Measurements from ENCODE around the gene MYO18A. TPM values are rescaled to one million over a fixed set of nuclear protein-coding genes. Genes with fewer than 3 reads are reported as not detected.

MYO18A gene
- polyA plus RNA-seq, 1 donor (not counting 4 experiments of a cell fraction or from before 2014, with no cell fraction given), result 20.0 TPM

DNA sequence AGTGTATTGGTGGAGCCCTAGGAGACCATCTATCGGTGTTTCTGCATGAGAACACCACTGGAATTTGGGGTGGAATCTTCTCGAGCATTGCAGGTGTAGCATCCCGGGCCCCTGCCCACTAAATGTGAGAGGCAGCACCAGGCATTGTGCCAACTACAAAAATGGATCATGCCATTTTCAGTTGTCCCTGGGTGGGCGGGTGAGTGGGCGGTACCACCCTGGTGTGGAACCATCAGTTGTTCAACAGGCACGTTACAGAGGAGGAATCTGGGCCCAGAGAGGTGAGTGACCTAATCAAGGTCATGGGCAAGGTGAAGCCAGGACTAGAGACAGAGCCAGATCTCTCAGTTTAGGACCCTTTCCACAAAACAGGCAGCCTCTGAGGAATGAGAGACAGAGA lies 128.5 kb downstream of the MYO18A start:
- TF ChIP-seq, protein P1, sequence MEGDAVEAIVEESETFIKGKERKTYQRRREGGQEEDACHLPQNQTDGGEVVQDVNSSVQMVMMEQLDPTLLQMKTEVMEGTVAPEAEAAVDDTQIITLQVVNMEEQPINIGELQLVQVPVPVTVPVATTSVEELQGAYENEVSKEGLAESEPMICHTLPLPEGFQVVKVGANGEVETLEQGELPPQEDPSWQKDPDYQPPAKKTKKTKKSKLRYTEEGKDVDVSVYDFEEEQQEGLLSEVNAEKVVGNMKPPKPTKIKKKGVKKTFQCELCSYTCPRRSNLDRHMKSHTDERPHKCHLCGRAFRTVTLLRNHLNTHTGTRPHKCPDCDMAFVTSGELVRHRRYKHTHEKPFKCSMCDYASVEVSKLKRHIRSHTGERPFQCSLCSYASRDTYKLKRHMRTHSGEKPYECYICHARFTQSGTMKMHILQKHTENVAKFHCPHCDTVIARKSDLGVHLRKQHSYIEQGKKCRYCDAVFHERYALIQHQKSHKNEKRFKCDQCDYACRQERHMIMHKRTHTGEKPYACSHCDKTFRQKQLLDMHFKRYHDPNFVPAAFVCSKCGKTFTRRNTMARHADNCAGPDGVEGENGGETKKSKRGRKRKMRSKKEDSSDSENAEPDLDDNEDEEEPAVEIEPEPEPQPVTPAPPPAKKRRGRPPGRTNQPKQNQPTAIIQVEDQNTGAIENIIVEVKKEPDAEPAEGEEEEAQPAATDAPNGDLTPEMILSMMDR (optimal IDR thresholded peaks at IDR 0.05 in 1 of 3, IDR thresholded peaks at IDR 0.05 in 1 of 3, conservative IDR thresholded peaks at IDR 0.05 in 1 of 3; ENCODE audit: extremely low read depth in 1 of 3, insufficient read depth in 2 of 3, low read length in 3 of 3), result no peak
- TF ChIP-seq EZH2 (IDR thresholded peaks at IDR 0.05; ENCODE audit: low read length), result no peak
- Histone ChIP-seq H2AFZ (ENCODE audit: control insufficient read depth, low read length) (no peak overlapping the region), H3K4me2 (ENCODE audit: control insufficient read depth, extremely low read depth, insufficient read depth, low read depth, low read length) (no peak overlapping the region), H3K79me2 (ENCODE audit: control insufficient read depth, insufficient read depth, low read length) (no peaks in the 10 kb centered on the region), H3K9me1 (ENCODE audit: control insufficient read depth, extremely low read depth, insufficient read depth, low read length) (no peaks in the 10 kb centered on the region), H4K20me1 (ENCODE audit: control insufficient read depth, extremely low read depth, insufficient read depth, low read length) (no peaks in the 10 kb centered on the region), H3K4me3 (ENCODE audit: control insufficient read depth in 2 of 3, extremely low read depth in 1 of 3, insufficient read depth in 2 of 3, low read depth in 1 of 3, low read length in 3 of 3) (no peak overlapping the region), H3K27me3 (ENCODE audit: control insufficient read depth, extremely low read depth, insufficient read depth, low read length) (peaks cover 51% of the 10 kb centered on the region), H3K9ac (ENCODE audit: control insufficient read depth, extremely low read depth, insufficient read depth, low read length) (no peak overlapping the region), H3K36me3 (ENCODE audit: control insufficient read depth in 2 of 2, extremely low read depth in 1 of 2, insufficient read depth in 2 of 2, low read length in 2 of 2) (no peaks in the 10 kb centered on the region), H3K9me3 (ENCODE audit: control insufficient read depth, low read depth, low read length) (no peaks in the 10 kb centered on the region), H3K4me1 (ENCODE audit: control insufficient read depth, extremely low read depth, insufficient read depth, low read length) (no peaks in the 10 kb centered on the region), H3K27ac (ENCODE audit: control insufficient read depth, insufficient read depth, low read length) (no peak overlapping the region)
- FAIRE-seq (no peak), DNase-seq (ENCODE audit: low read depth, low spot score) (no peak)
- dilution Hi-C loops (cut with MboI; ENCODE audit: extremely low pct_ligation_motif_present, low sequenced_read_pairs), result no loop called here

- H3K4me2 ChIP-seq (ENCODE audit: control insufficient read depth, extremely low read depth, insufficient read depth, low read depth, low read length), result no peak overlapping the region
- TF ChIP-seq, protein P1 (optimal IDR thresholded peaks at IDR 0.05 in 1 of 3, IDR thresholded peaks at IDR 0.05 in 1 of 3, conservative IDR thresholded peaks at IDR 0.05 in 1 of 3; ENCODE audit: extremely low read depth in 1 of 3, insufficient read depth in 2 of 3, low read length in 3 of 3), result no peak
- no peak for TF ChIP-seq EZH2 (IDR thresholded peaks at IDR 0.05; ENCODE audit: low read length)
- dilution Hi-C loops (cut with MboI; ENCODE audit: extremely low pct_ligation_motif_present, low sequenced_read_pairs), result no loop called here
- H3K27me3 ChIP-seq (ENCODE audit: control insufficient read depth, extremely low read depth, insufficient read depth, low read length), result peaks cover 51% of the 10 kb centered on the region
- H3K79me2 ChIP-seq (ENCODE audit: control insufficient read depth, insufficient read depth, low read length), result no peaks in the 10 kb centered on the region
- no peaks in the 10 kb centered on the region for H4K20me1 ChIP-seq (ENCODE audit: control insufficient read depth, extremely low read depth, insufficient read depth, low read length)
- H3K9me1 ChIP-seq (ENCODE audit: control insufficient read depth, extremely low read depth, insufficient read depth, low read length), result no peaks in the 10 kb centered on the region
- no peak overlapping the region for H2AFZ ChIP-seq (ENCODE audit: control insufficient read depth, low read length)
- H3K9ac ChIP-seq (ENCODE audit: control insufficient read depth, extremely low read depth, insufficient read depth, low read length), result no peak overlapping the region
- FAIRE-seq (no peak), DNase-seq (ENCODE audit: low read depth, low spot score) (no peak)
- no peaks in the 10 kb centered on the region for H3K36me3 ChIP-seq (ENCODE audit: control insufficient read depth in 2 of 2, extremely low read depth in 1 of 2, insufficient read depth in 2 of 2, low read length in 2 of 2)
- no peak overlapping the region for H3K4me3 ChIP-seq (ENCODE audit: control insufficient read depth in 2 of 3, extremely low read depth in 1 of 3, insufficient read depth in 2 of 3, low read depth in 1 of 3, low read length in 3 of 3)
- no peak overlapping the region for H3K27ac ChIP-seq (ENCODE audit: control insufficient read depth, insufficient read depth, low read length)
- no peaks in the 10 kb centered on the region for H3K9me3 ChIP-seq (ENCODE audit: control insufficient read depth, low read depth, low read length)
- H3K4me1 ChIP-seq (ENCODE audit: control insufficient read depth, extremely low read depth, insufficient read depth, low read length), result no peaks in the 10 kb centered on the region
These were observed 129.0 kb downstream of the MYO18A start for GRCh38 chr17:29051194-29051593.

Data from keratinocyte (primary cell).